Hematopoietic multipotent progenitor cell treated with erythropoietin and hydrocortisone succinate and interleukin-3 and kit ligand, for 4 days (in vitro differentiated cells): Measurements from ENCODE around the gene SUSD6.

Experiments used
- DNase-seq: peaks from one replicate; pipeline ENCODE4 v3.0.0-alpha.2; 2015

The SUSD6 gene

GRCh38 chr14:69611172-69612013, at the start of gene SUSD6:
TSS of gene SUSD6 (plus strand) at chr14:69611596. CDS start at chr14:69658593, 46,997 bp downstream.
- peak; percentile 97 for DNase-seq

- DNase-seq, result no peak
Measured at GRCh38 chr14:69561893-69562292, 49.5 kb upstream of the SUSD6 start.

GRCh38 chr14:69567563-69567962, 43.8 kb upstream of the SUSD6 start:
- DNase-seq, result no peak

- no peak for DNase-seq
Measured at GRCh38 chr14:69569859-69570258, 41.5 kb upstream of the SUSD6 start.

GRCh38 chr14:69570836-69571330, 40.5 kb upstream of the SUSD6 start:
- DNase-seq, result no peak

GRCh38 chr14:69571449-69572029, 39.9 kb upstream of the SUSD6 start:
- peak; percentile 22 for DNase-seq

GRCh38 chr14:69572030-69572840, 39.2 kb upstream of the SUSD6 start:
- peak; percentile 51 for DNase-seq

GRCh38 chr14:69572841-69573135, 38.6 kb upstream of the SUSD6 start:
- no peak for DNase-seq

- no peak for DNase-seq
Measured at GRCh38 chr14:69573205-69573830, 38.1 kb upstream of the SUSD6 start.

- DNase-seq, result no peak
Measured at GRCh38 chr14:69573831-69574262, 37.5 kb upstream of the SUSD6 start.

GRCh38 chr14:69574263-69574953, 37.0 kb upstream of the SUSD6 start, which contains the start of gene CCDC177:
TSS of gene CCDC177 (minus strand) at chr14:69574871. CDS start at chr14:69573622, 1,249 bp downstream.
- DNase-seq, result peak; percentile 79

- no peak for DNase-seq
Measured at GRCh38 chr14:69574954-69575295, 36.5 kb upstream of the SUSD6 start.

GRCh38 chr14:69579476-69579875, 31.9 kb upstream of the SUSD6 start:
- no peak for DNase-seq

GRCh38 chr14:69580009-69580577, 31.3 kb upstream of the SUSD6 start:
- peak; percentile 76 for DNase-seq

- DNase-seq, result no peak
Measured at GRCh38 chr14:69581316-69581935, 30.0 kb upstream of the SUSD6 start.

GRCh38 chr14:69582212-69582611, 29.2 kb upstream of the SUSD6 start:
- DNase-seq, result no peak

- DNase-seq, result no peak
Measured at GRCh38 chr14:69582829-69583228, 28.6 kb upstream of the SUSD6 start.

GRCh38 chr14:69584389-69584788, 27.0 kb upstream of the SUSD6 start:
- DNase-seq, result no peak

GRCh38 chr14:69586404-69586803, 25.0 kb upstream of the SUSD6 start:
- no peak for DNase-seq

GRCh38 chr14:69587389-69587788, 24.0 kb upstream of the SUSD6 start:
- no peak for DNase-seq

- DNase-seq, result no peak
Measured at GRCh38 chr14:69591317-69591716, 20.1 kb upstream of the SUSD6 start.
